ENCODE measurements around the gene SAMD10.
"Not testable (repeated sequence)": the region's sequence is repeated elsewhere in the genome, so short reads cannot be mapped to it uniquely, and the experiment has no call there.

SAMD10 gene

GRCh38 chr20:64001607-64002011, 22.2 kb upstream of the SAMD10 start:
- DNase-seq (ENCODE audit: low spot score), result no peak

- no peak for DNase-seq (ENCODE audit: low spot score)
These were observed 21.5 kb upstream of the SAMD10 start for GRCh38 chr20:64000906-64001305.

DNA sequence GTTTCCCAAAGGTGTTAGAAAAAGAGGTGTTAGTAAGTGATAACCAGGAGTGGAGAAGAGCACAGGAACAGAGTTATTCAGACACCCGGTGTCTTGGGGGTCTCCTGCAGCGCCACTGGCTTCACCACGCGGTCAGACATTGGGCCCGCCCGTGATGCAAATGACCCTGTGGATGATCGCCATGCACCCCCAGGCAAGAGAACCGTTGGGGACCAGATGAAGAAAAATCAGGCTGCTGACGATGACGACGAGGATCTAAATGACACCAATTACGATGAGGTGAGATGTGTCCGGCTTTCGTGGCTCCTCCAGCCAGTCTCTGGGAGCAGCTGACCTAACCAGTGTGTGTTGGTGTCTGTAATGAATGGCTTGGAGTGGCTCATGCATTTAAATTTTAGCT, 3.5 kb upstream of the SAMD10 start:
- no peak for DNase-seq (ENCODE audit: low spot score)

GRCh38 chr20:63980806-63981728, 1.6 kb upstream of the SAMD10 start, which contains the start of gene PRPF6:
PRPF6 (plus strand) TSS chr20:63981132; CDS start chr20:63981246, 114 bp downstream.
- DNase-seq (ENCODE audit: low spot score), result peak; percentile 98

- peak; percentile 21 for DNase-seq (ENCODE audit: low spot score)
These were observed 919 bp upstream of the SAMD10 start for GRCh38 chr20:63980317-63980805.

- no peak for DNase-seq (ENCODE audit: low spot score)
These were observed 249 bp downstream of the SAMD10 start for GRCh38 chr20:63979229-63979556.

DNA sequence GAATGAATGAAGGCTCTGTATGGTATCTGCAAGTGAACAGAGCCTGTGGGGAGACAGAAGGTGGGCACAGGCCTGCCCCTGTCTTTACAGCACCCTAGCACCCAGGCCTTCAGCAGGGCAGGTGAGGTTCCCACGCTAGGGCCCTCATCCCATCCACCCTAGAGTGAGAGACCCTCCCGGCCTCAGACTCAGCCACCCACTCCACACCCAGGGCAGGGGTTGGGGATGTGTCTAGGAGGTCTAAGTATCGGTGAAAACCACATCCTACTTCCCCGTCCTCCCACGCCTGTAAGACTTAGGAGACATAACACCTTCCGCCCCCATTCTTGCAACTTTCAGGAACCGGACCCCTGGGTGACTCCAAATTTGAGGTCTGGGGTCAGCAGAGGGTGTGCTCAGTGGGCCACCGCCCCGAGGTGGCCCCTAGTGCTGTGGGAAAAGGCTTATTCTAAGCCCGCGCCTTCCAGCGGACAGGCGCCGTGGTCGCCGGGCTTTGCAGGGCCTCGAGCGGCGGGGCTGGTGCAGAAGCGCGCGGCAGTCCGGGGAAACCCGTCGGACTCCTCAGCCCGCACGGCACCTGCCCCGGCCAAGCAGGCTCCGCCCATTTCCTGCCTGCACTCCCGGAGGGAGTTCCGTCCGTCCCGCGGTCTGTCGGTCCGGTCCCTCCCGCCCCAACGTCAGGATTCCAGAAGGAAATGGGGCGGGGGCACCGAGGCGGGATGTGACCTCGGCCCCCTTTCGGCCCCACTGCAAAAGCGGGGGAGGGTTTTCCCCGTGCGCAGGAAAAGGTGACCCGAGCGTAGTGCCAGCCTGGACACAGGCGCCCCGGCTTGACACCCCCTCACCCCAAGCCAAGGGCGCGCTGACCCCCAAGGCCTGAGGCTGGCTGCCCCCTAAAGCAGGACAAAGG, 868 bp downstream of the SAMD10 start:
- DNase-seq (ENCODE audit: low spot score), result no peak

DNA sequence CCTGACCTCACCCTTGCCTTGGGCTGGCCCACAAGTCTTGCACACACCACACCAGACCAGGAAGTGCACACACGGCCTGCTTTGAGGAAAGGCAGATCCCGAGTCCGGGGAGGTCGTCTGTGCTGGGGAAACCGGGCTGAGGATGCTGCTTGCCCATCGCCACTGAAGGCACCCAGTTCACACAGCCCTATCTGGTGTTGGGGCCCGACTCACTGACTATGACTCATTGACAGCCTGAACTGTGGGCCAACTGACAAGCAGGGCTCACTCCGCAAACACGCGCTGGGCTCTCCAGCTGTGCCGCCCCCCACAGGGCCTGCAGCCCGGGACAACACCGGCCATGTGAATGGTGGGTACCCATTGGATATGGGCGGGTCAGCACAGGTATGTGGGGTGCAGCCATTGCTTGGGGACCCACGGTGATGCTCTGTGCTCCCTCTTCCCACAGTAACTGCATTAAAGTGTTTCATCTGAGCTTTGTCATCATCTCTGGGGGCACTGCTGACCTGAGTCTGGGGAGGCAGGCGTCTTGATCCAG, 1.6 kb downstream of the SAMD10 start:
- peak; percentile 31 for DNase-seq (ENCODE audit: low spot score)

- no peak for DNase-seq (ENCODE audit: low spot score)
These were observed 2.3 kb downstream of the SAMD10 start for GRCh38 chr20:63976980-63977738.

DNA sequence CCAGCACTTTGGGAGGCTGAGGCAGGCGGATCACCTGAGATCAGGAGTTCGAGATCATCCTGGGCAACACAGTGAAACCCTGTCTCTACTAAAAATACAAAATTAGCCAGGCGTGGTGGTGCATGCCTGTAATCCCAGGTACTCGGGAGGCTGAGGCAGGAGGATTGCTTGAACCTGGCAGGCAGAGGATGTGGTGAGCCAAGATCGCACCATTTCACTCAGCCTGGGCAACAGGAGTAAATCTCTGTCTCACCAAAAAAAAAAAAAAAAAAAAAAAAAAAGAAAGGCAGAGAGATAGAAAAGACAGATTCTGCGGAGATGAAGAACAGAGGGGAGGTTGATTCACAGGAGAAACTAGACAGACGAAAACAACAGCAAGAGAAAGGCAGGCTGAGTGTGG, 2.9 kb downstream of the SAMD10 start:
- DNase-seq (ENCODE audit: low spot score), result not testable (repeated sequence)

GRCh38 chr20:63974402-63975200, 4.8 kb downstream of the SAMD10 start:
- DNase-seq (ENCODE audit: low spot score), result no peak

- DNase-seq (ENCODE audit: low spot score), result peak; percentile 74
These were observed 5.6 kb downstream of the SAMD10 start for GRCh38 chr20:63973636-63974401.

- DNase-seq (ENCODE audit: low spot score), result no peak
These were observed 6.3 kb downstream of the SAMD10 start for GRCh38 chr20:63973160-63973479.

- no peak for DNase-seq (ENCODE audit: low spot score)
These were observed 6.9 kb downstream of the SAMD10 start for GRCh38 chr20:63972312-63973159.

DNA sequence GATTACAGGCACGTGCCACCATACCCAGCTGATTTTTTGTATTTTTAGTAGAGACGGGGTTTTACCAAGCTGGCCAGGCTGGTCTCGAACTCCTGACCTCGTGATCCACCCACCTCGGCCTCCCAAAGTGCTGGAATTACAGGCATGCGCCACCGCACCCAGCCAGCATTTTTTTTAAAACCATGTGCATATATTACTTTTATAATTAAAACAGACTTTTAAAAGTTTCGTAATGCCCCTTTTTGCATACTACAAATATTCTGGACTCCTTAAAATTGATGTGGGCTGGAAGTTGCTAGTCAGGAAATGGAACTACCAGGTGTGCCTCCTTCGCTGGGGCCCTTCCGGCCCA, 7.5 kb downstream of the SAMD10 start:
- DNase-seq (ENCODE audit: low spot score), result not testable (repeated sequence)

GRCh38 chr20:63970714-63971431, 8.6 kb downstream of the SAMD10 start:
- DNase-seq (ENCODE audit: low spot score), result no peak

GRCh38 chr20:63969838-63970713, 9.4 kb downstream of the SAMD10 start, which contains the start of gene ZNF512B:
ZNF512B (minus strand) TSS chr20:63969930; CDS start chr20:63967950, 1,980 bp downstream.
- no peak for DNase-seq (ENCODE audit: low spot score)

All from hematopoietic multipotent progenitor cell treated with erythropoietin and hydrocortisone succinate and interleukin-3 and kit ligand, for 15 days (in vitro differentiated cells).